ENCODE measurements around the gene KANSL1.

- no peak for TF ChIP-seq EZH2 (IDR thresholded peaks at IDR 0.05; ENCODE audit: insufficient read depth, poor library complexity, severe bottlenecking)
- no peak for TF ChIP-seq EZH2phosphoT487 (IDR thresholded peaks at IDR 0.05; ENCODE audit: insufficient read depth, low read depth)
These were observed 145.8 kb downstream of the KANSL1 start for GRCh38 chr17:46047398-46047797.

Measured in GM23248 (cell line).